CD4-positive, alpha-beta T cell treated with Interferon gamma for 1 hour (primary cell): ENCODE measurements around the gene ITLN2.
"Not testable (repeated sequence)": the region's sequence is repeated elsewhere in the genome, so short reads cannot be mapped to it uniquely, and the experiment has no call there.

Source experiments
- DNase-seq: peaks from one replicate; pipeline ENCODE4 v3.0.0-alpha.2; 2020

Gene ITLN2

GRCh38 chr1:160952129-160952510 is 2.5 kb downstream of the ITLN2 start:
- DNase-seq, result no peak

GRCh38 chr1:160951443-160952128 is 3.0 kb downstream of the ITLN2 start:
- DNase-seq, result peak; percentile 70

- DNase-seq, result no peak
Observed at GRCh38 chr1:160950657-160951056, 4.0 kb downstream of the ITLN2 start.

- DNase-seq, result no peak
Observed at GRCh38 chr1:160949881-160950280, 4.7 kb downstream of the ITLN2 start.

GRCh38 chr1:160949216-160949880 is 5.3 kb downstream of the ITLN2 start:
- DNase-seq, result not testable (repeated sequence)

- DNase-seq, result not testable (repeated sequence)
Observed at GRCh38 chr1:160947174-160947759, 7.3 kb downstream of the ITLN2 start.

GRCh38 chr1:160945881-160946280 is 8.7 kb downstream of the ITLN2 start:
- DNase-seq, result not testable (repeated sequence)

GRCh38 chr1:160945079-160945478 is 9.5 kb downstream of the ITLN2 start:
- DNase-seq, result no peak

- DNase-seq, result no peak
Observed at GRCh38 chr1:160942926-160943325, 11.7 kb downstream of the ITLN2 start.

GRCh38 chr1:160936666-160937065 is 17.9 kb downstream of the ITLN2 start:
- DNase-seq, result not testable (repeated sequence)

- DNase-seq, result no peak
Observed at GRCh38 chr1:160935527-160936258, 18.9 kb downstream of the ITLN2 start.

- DNase-seq, result not testable (repeated sequence)
Observed at GRCh38 chr1:160933305-160933704, 21.3 kb downstream of the ITLN2 start.

- DNase-seq, result no peak
Observed at GRCh38 chr1:160925652-160926244, 28.9 kb downstream of the ITLN2 start.

- no peak for DNase-seq
Observed at GRCh38 chr1:160924791-160925651, 29.6 kb downstream of the ITLN2 start.

- no peak for DNase-seq
Observed at GRCh38 chr1:160916666-160917065, 37.9 kb downstream of the ITLN2 start.

- DNase-seq, result not testable (repeated sequence)
Observed at GRCh38 chr1:160913229-160913628, 41.4 kb downstream of the ITLN2 start.

GRCh38 chr1:160911925-160912324 is 42.7 kb downstream of the ITLN2 start:
- no peak for DNase-seq

GRCh38 chr1:160911441-160911840 is 43.2 kb downstream of the ITLN2 start:
- no peak for DNase-seq

- DNase-seq, result no peak
Observed at GRCh38 chr1:160910170-160910750, 44.3 kb downstream of the ITLN2 start.

GRCh38 chr1:160907976-160908375 is 46.6 kb downstream of the ITLN2 start:
- DNase-seq, result no peak

- no peak for DNase-seq
Observed at GRCh38 chr1:160905617-160905989, 49.0 kb downstream of the ITLN2 start.
